Measurements from ENCODE around the gene CD5L.

GRCh38 chr1:157829210-157829609, 12.4 kb downstream of the CD5L start:
- TF ChIP-seq CTCF (IDR thresholded peaks at IDR 0.05), result no peak
- no peak for TF ChIP-seq POLR2A (IDR thresholded peaks at IDR 0.05)
